ENCODE data around the gene CCDC188.

- TF ChIP-seq SP1 (IDR thresholded peaks at IDR 0.05) (no peak), L3MBTL2 (conservative IDR thresholded peaks at IDR 0.05) (no peak), FOXA1 (IDR thresholded peaks at IDR 0.05) (no peak), ARNT (IDR thresholded peaks at IDR 0.05) (no peak), CTBP1 (IDR thresholded peaks at IDR 0.05; ENCODE audit: borderline replicate concordance) (no peak), BHLHE40 (IDR thresholded peaks at IDR 0.05; ENCODE audit: borderline replicate concordance) (no peak)
Measured at GRCh38 chr22:20187777-20188566, 37.1 kb upstream of the CCDC188 start.
